Tibial nerve (tissue), 4 donors: ENCODE measurements around the gene SIPA1L2.
A peak's percentile ranks its signal among the peaks of the same experiment; 100 is the strongest.

Experiments used
- CTCF ChIP-seq, 5 experiments: fragments of 200-600 bp in 3 of 5; fragments of 450-650 bp in 2 of 5; sonication (generic) in 3 of 5; IDR thresholded peaks; one replicate each; pipeline ENCODE4 v1.5.1; 2016 to 2019; ENCODE audit warnings: antibody characterized with exemption in 5 of 5, mild to moderate bottlenecking in 3 of 5, moderate library complexity in 2 of 5
- EP300 ChIP-seq, 2 donors: sonication (generic); formaldehyde crosslinking; IDR thresholded peaks; one replicate each; pipeline ENCODE4 v1.6.1; 2017; ENCODE audit warnings: antibody characterized with exemption in 2 of 2, mild to moderate bottlenecking in 1 of 2

- TF ChIP-seq EP300 (IDR thresholded peaks at IDR 0.05) (no peak), CTCF (IDR thresholded peaks at IDR 0.05) (peak; percentile 71 to 82 (median 76))
Measured at GRCh38 chr1:232635778-232636356, 5.9 kb upstream of the SIPA1L2 start.
